ENCODE measurements around the gene ADAM21. TPM values are rescaled to one million over a fixed set of nuclear protein-coding genes. Genes with fewer than 3 reads are reported as not detected.
"Not testable (repeated sequence)": the region's sequence is repeated elsewhere in the genome, so short reads cannot be mapped to it uniquely, and the experiment has no call there.

The ADAM21 gene
- polyA plus RNA-seq (ENCODE audit: insufficient read length in 3 of 3): under 1 TPM; 0.28 to 0.47 (median 0.37) TPM

DNA sequence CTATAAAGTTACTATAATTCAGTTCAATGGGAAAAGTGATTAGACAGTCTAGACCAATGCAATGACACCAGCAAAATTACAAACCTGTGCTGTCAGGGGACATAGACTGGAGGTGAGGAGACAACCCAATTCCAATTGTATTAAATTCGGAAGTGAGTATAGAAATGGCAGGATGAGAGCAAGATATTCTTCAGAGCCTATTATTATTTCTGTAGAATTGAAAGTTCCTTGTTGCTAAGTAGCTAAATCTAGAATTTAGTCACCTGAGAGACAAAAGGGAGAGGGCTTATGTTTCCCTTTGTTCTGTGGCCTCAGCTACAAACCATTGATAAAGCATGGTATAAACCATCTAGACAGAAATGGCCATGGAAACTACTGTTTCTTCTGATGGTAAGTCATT, at the start of gene ADAM21:
Gene ADAM21, plus strand, starts transcription at position 301 of the 400 bp plus-strand sequence. CDS start 5,326 bp downstream, outside the sequence.
- DNase-seq (ENCODE audit: low read depth in 3 of 3, low spot score in 2 of 3): no peak

DNA sequence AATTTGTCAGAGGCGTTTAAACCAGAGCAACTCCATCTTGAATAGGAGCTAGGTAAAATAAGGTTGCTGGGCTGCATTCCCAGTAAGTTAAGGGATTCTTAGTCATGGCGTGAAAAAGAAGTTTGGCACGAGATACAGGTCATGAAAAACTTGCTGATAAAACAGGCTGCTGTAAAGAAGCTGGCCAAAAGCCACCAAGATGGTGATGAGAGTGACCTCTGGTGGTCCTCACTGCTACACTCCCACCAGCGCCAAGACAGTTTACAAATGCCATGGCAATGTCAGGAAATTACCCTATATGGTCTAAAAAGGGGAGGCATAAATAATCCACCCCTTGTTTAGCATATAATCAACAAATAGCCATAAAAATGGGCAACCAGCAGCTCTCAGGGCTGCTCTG, 48.6 kb upstream of the ADAM21 start:
- not testable (repeated sequence) for DNase-seq (ENCODE audit: low read depth in 3 of 3, low spot score in 2 of 3)

DNA sequence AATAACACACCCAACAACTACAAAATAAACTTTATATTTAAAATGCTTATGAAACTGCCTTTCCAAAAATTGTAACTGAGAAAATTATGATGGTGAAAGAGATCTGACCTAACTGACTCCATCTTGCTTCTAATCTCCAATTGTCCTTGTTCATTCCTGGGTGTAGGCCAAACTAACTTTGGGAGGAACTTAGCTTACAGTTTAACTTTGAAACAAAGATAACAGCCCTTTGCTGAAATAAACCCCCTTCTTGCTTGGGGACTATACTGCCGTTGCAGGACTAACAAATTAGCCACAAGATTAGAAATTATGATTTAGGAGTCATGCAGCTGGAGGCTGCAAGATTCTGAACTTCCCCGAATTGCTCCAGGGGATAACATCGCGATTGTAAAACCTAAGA, 45.8 kb upstream of the ADAM21 start:
- DNase-seq (ENCODE audit: low read depth in 3 of 3, low spot score in 2 of 3): not testable (repeated sequence)

DNA sequence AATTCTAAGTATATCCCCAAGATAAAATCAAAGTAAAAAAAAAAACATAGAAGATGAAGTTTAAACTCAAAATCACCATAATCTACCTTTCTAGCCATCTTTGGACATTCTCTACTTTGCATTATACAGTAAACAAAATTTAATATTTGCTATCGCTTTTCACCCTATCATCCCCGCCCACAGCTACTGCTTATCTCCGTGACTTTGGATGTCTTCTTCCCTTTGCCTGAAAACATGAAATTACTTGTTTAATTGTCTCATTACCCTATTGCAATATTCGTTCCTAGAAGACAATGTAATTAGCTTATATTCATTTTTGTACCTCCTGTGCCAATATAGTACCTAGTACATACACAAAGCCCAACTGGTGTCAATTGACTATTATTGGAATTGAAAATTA, 44.4 kb upstream of the ADAM21 start:
- no peak for DNase-seq (ENCODE audit: low read depth in 3 of 3, low spot score in 2 of 3)

DNA sequence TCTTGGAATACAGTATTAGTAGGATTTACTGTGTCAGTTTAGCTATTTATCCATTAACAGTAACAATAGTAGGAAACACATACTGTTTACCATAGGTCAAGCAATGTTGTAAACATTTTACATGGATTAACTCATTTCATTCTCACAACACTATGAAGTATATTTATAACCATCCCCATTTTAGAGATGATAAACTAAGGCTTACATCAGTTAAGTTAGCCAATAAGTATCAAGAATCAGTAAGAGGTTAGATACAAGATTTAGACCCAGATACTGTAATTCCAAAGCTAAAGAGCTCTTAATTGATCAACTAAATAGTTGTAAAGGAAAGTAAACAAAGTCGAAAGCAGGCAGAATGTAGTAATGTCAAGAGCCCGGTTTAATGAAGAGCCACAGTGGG, 36.2 kb upstream of the ADAM21 start:
- DNase-seq (ENCODE audit: low read depth in 3 of 3, low spot score in 2 of 3): no peak

DNA sequence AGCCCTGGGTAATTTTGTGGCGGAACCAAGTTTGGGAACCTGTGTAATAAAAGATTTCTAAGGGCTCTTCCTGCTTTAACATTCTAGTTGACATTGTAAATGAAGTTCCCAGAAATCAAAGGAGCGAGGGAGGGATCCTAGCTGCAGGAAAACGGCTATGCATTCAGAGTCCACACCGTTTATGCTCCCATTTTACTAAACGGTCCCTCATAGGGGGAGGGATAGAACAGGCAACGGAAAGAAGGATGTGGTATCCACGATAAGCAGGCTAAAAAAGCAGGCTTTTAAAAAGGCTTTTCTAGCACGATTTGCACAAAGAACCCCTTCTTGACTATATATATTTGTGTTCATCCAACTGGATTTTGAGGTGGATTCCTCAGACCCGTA, 35.6 kb upstream of the ADAM21 start:
- DNase-seq (ENCODE audit: low read depth in 3 of 3, low spot score in 2 of 3): peak in 2 of 3 donors; percentile 4 to 18

DNA sequence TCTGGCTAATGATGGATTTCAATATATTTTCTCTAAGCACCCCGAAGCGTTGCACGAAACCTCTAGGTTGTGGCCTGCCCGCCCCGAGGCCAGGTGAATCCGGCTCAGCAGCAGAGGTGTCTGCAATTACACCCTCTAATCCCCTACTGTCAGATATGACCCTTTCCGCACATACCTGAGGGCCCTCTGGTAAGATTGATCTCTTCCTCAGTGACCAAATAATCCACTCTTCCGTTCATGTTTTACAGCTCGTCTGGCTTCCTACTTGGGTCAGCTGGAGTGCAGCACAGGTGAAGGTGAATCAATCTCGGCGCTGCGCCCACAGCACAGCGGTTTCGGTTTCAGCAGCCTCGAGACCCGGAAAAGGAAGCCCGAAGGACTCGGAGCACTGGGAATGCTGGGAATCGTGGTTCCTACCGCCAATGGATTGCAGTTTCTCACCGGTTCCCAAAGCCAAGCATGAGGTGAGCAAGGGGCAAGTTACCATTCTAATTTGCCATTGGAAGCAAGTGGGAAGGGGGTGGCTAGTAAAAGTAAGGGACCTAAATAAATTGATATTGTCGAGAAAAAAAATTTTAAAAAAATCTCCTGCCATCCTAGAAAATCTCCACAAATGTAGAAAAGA, 35.1 kb upstream of the ADAM21 start, which contains the start of gene SYNJ2BP:
Gene SYNJ2BP, minus strand, starts transcription at position 366 of the 625 bp plus-strand sequence. Its CDS starts 127 bp downstream, at position 239.
- DNase-seq (ENCODE audit: low read depth in 3 of 3, low spot score in 2 of 3): peak; percentile 31 to 61 (median 58)

DNA sequence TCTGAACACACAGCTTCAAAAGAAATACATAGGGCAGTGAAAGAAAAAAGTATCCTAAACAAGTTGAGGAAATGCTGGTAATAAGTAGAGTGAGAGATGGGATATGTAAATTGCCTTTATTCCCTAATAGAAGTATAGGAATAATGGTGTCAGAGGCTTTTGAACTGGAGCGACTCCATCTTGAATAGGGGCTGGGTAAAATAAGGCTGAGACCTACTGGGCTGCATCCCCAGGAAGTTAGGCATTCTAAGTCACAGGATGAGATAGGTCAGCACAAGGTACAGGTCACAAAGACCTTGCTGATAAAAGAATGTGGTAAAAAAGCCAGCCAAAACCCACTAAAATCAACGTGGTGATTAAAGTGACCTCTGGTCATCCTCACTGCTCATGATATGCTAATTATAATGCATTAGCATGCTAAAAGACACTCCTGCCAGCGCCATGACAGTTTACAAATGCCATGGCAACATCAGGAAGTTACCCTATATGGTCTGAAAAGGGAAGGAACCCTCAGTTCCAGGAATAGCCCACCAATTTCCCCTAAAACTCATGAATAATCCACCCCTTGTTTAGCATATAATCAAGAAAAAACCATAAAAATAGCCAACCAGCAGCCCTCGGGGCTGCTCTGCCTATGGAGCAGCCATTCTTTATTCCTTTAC, 32.6 kb upstream of the ADAM21 start:
- DNase-seq (ENCODE audit: low read depth in 3 of 3, low spot score in 2 of 3): not testable (repeated sequence)

DNA sequence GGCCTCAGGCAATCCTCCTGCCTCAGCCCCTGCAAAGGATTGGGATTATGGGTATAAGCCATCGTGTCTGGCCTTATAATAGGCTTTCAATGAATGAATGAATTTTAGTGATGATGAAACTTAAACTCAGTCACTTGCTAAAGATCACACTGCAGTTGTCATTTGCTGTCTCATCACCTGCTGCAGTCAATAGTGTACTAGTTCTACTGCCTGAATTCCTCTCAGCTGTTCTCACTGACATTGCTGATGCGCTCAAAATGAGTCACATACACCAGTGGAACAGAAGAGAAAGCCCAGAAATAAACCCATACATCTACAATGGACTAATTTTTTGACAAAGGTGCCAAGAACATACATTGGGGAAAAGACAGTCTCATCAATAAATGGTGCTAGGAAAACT, 29.4 kb upstream of the ADAM21 start:
- DNase-seq (ENCODE audit: low read depth in 3 of 3, low spot score in 2 of 3): no peak

DNA sequence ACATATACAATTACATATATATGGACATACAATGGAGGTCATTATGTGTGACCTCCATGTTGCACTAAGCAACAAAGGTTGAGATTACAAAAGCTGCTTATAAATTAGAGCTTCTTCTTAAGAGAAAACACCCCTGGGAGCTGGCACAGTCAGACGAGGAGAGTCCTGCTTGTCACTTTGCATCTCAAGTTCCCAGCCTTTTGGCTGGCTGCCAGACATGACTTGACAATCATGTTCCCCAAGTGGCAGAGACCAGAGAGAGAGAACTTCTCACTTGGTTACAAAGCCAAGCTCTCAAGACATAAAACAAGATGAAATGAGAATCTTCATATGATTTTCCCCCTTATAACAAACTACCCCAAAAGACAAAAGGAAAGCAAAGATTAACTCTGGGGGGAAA, 26.6 kb upstream of the ADAM21 start:
- DNase-seq (ENCODE audit: low read depth in 3 of 3, low spot score in 2 of 3): no peak

DNA sequence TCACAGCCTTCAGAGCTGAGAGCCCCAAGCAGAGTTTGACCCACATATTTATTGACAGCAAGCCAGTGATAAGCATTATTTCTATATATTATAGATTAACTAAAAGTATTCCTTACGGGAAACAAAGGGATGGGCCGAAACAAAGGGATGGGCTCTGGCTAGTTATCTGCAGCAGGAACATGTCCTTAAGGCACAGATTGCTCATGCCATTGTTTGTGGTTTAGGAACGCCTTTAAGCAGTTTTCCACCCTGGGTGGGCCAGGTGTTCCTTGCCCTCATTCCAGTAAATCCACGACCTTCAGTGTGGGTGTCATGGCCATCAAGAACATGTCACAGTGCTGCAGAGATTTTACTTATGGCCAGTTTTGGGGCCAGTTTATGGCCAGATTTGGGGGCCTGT, 25.4 kb upstream of the ADAM21 start:
- not testable (repeated sequence) for DNase-seq (ENCODE audit: low read depth in 3 of 3, low spot score in 2 of 3)

DNA sequence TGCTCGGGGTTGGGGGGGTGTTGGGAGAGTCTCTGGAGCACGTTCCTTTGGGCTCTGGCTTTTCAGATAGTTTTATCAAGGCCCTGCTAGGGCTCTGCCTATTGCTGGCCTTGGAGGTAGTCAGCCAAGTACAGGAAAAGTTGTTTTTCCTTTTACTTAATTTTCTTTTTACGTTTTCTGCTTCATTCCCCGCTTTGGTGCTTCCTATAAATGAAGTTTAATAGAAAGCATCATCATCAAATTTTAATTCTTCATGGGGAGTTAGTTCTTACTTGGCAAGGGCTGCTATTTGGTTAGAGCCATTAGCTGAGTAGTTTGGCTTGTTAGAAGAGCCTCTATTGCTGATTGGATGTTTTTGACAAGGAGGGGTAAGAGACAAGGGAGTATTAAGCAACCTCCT, 15.1 kb upstream of the ADAM21 start:
- DNase-seq (ENCODE audit: low read depth in 3 of 3, low spot score in 2 of 3): no peak

DNA sequence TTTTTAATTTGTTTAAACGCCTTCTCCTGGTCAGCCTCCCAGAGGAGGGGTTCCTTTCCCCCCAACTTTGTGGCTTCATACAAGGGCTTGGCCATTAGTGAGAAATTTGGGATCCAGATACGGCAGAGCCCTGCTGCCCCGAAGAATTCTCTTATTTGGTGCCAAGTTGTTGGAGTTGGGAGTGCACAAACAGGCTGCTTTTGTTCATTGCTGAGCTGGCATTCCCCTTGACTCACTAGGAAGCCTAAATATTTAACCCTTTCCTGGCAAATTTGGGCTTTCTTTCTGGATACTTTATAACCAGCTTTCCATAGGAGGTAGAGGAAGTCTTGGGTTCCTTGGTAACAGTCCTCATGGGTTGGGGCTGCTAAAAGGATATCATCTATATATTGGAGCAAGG, 10.3 kb upstream of the ADAM21 start:
- no peak for DNase-seq (ENCODE audit: low read depth in 3 of 3, low spot score in 2 of 3)

DNA sequence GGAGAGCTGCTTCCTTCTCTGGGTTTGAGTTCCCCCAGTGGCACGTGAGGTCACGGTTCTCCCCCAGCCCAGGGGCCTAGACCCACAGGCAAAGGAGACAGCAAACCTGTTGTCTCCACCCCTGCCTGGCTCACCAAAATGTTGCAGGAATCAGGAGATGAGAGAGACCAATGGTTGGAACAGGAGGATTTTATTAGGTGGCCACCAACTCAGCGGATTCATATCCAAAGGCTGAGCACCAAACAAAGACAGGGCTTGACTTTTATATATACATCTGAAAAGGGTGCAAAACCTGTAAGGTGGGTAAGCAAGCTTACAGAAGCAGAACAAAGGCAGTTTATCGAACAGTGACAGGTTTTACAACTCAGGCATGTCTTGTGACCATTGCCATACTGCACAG, 9.2 kb upstream of the ADAM21 start:
- no peak for DNase-seq (ENCODE audit: low read depth in 3 of 3, low spot score in 2 of 3)

DNA sequence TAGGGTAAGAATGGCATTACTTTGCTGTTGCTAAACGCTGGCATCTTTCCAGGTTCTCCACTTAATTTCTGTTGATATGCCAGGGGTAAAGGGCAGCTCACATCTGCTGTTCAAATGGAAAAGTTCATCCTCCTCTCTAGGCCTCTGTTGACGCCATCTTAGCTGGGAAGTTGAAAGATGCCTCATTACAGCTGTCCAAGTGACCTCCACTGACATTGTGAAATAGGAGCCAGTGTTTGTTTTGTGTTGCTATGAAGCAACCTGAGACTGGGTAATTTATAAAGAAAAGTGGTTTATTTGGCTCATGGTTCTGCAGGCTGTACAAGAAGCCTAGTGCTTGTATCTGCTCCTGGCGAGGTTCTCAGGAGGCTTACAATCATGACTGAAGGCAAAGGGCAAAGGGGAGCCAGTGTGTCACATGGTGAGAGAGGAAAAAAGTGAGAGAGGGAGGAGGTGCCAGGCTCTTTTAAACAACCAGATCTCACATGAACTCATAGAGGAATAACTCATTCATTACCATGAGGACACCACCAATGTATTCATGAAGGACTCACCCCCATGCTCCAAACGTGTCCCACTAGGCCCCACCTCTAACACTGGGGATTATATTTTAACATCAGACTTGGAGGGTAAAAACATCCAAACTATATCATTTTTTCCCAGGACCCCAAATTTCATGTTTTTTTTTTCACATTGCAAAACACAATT, 3.2 kb upstream of the ADAM21 start:
- DNase-seq (ENCODE audit: low read depth in 3 of 3, low spot score in 2 of 3): peak in 1 of 3 donors; percentile 3

DNA sequence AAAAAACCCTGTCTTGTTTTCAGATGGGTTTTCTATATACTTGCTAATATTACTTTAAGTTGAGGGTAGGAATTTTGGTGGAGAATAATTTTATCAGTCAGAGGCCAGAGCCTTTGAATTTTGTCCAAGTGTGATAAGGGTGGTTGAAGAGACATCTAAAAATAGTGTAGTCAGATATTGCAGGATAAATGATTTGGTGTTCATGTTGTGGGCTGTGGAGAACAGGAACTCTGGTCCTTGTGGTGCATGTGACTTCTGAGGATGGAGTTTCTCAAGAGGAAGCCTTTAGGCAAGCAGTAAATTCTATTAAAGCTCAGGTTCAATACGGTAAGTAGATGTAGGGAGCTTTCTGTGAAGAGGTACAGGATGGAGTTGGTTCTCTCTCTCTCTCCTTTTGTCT, 2.8 kb downstream of the ADAM21 start:
- DNase-seq (ENCODE audit: low read depth in 3 of 3, low spot score in 2 of 3): no peak

DNA sequence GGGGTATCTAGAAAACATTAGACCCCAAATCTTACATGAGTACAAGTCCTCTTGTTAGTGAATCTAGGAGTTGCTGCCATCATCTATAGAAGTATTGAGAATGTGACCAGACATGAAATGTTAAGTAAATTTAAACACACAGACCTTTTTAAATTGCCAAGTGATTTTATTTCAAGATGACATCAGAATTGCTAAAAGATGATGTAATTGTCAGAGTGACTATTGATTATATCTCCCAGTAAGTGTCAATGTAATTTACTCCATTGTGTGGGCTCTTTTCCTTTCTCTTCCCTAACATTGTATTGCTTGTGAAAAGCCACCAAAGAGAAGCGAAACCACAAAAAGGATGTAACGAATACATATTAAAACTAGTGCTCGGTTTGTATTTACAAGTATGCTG, 16.8 kb downstream of the ADAM21 start:
- DNase-seq (ENCODE audit: low read depth in 3 of 3, low spot score in 2 of 3): no peak

DNA sequence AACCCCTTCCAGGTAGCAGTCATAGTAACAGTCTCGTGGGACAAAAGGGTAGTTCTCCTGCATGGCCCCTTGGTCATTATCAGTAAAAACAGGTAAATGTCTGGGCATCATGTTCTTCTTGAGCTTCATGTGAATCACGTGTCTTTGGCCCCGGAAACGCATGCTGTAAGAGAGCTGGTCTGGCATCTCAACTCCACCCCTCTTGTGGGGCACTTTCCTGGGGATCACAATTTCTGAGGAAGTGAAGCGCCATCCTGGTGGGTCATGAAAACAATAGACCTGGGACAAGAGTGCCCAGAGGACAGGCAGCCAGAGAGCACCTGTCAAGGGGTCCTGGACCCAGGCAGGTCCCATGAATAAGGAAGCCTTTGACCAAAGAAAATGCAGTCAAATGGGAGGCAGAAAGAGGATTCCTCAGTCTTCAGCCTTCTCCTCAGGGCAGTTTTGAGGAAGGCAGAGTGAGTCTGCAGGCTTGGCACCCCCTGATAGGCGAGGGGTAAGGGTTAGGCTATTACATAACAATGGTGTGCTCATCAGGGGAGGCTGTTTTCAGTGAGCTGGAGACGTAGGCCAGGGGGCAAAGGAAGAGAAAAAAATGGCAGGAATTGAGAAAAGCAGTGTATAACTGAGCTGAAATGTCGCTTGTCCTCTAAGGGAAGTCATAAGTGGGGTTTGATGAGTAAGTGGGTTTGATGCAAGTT, 19.0 kb downstream of the ADAM21 start:
- DNase-seq (ENCODE audit: low read depth in 3 of 3, low spot score in 2 of 3): not testable (repeated sequence)

DNA sequence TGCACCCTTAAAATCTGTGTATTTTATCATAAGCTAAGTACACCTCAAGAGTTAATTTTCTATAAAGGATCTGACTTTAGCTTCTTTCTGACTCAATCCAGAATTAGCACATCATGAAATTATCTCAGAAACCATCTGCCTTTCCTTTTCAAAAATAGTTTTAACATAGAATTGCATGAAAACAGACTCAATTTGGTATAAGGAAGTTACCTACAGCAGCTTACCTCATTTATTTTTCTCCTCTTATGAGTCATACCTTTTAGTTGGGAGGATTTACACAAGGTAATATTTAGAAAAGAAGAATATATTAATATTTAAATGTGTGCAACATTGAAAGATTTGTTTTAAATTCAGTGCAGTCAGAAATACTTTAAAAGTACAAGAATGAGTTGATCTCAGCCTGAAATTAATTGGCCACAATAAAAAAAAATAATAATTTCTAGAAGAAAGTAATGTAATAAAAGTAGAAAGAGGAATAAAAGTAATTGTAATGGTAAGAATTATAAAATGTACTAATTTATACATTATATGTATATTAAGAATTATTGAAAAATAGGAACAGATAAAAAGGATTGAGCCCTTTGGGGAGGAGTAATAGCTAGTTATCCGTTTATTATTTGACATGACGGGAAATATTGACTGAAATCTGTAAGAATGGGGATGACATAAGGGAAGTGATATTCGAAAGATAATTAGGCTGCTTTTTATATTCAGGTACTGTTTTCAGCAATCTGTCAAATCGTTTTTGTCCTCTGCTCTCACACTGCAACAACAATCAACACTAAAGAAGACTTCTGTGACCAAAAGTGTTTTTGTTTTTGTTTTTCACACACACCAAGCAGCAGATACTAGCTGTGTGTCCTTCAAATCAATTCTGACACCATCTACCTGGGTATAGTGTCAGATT, 20.5 kb downstream of the ADAM21 start:
- no peak for DNase-seq (ENCODE audit: low read depth in 3 of 3, low spot score in 2 of 3)

DNA sequence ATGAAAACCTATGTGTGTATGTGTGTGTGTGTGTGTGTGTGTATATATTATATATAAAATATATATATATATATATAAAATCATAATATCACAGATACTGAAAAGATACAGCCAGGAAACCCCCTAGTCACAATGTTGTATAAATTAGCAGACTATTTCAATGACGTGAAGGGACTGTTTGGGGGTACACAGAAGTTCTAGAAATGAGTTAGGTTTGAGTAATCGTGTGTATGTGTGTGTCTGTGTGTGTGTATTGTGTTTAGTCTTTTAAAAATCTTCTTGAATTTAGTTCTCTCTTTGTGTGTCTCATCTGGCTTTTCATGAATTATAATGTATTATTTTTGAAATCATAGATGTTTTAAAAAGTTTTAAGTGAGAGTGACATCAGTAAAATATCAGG, 21.9 kb downstream of the ADAM21 start:
- DNase-seq (ENCODE audit: low read depth in 3 of 3, low spot score in 2 of 3): no peak
